HG02938 (cell line): ENCODE data around the gene TERB1.

Experiments
- ATAC-seq: cut with Tn5 transposase; IDR thresholded peaks from one replicate; pipeline ENCODE4 v1.9.1; 2021; ENCODE audit warnings: mild to moderate bottlenecking, moderate library complexity; ENCODE audit not compliant: unreplicated experiment

Gene TERB1

DNA sequence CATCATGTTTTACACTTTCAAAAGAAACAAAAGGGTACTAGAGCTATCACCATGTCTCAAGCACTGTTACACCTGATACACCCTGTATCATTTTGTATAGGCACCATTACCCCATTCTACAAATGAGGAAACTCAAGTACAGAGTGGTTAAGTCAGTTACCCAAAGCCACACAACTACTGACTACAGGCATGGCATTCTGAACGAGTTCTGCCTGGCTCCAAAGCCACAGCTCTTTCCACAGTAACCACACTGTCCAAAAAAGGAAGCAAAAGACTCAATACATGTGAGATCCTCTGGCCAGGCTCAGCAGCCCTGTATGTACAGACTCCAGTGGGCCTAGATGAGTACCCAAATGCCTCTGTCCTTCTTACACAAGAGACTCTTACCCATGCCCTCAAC, 54.7 kb downstream of the TERB1 start:
- ATAC-seq, result no peak

DNA sequence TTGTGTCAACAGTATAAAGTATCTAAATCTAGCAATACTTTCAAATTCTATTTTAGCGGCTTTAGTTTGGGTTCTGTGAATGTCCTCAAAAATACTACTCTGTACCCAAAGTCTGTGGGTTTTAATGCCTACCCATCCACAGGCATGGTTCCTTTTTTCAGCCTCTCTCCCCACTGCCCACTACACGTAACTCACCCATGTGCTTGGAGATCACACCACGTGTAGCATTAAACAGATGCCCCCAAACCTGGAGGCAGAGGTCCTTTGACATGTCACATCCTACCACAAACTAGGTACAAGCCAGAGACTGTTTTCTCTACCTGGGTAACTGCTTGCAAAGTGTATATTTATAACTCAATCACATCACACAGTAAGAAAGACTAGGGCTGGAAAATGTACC, 55.3 kb downstream of the TERB1 start:
- ATAC-seq, result no peak

DNA sequence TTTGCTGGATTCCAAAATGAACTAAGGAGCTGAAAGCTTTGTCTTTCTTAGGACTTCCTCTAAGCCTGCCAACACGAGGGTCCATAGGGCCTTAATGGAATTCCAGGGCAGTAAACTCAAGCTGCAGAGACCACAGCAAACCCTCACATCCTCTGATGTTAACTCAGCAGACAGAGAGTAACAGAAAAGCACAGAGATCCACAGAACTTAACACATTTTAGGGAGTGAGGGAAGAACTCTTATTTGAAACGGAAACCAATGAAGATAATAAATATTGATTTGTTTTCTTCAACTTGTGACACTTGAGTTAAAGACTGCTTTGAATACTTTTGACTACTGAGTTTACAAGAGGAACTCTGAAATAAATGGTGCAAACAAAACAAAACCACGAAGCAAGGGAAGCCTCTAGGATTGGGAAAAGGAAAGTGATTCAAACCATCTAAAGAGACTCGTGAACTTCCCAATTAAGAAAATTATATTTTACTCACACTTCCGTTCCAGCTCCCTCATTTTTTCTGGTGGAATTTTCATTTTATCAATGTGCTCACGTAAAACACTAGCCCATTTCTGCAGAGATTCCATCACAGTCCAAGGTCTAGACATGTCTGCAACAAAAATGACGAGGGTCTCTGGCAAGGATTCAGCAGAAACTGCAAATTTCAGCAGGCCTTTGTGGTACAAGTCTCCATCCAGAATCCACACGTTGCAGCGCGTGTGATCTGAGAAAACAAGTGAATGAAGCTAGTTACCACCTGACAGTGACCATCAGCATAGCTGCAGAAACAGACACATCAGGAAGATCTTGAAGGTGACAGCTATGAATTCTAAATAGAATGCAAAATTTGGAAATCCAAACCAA, 59.2 kb downstream of the TERB1 start:
- ATAC-seq, result no peak

- ATAC-seq, result no peak
Measured at GRCh38 chr16:66741169-66741900, 60.0 kb downstream of the TERB1 start.

- no peak for ATAC-seq
Measured at GRCh38 chr16:66740533-66740932, 60.9 kb downstream of the TERB1 start.

DNA sequence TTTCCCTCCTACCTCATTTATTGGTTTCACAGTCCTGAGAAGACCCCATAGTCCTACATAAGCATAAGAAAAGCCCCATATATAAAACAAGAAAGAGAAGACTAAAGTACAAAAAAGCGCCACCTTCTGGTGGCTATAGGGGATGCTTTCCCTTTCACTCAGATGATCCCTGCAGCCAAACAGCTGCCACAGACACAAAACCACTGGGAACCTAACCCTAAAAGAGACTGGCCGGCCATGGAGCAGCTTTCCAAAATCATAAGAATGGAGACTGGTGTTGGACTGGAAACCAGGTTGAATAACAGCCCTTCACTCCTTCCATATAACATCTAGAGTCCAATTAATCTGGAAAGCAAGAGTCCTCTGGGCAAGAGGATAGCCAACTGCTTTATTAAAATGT, 61.4 kb downstream of the TERB1 start:
- ATAC-seq, result no peak

GRCh38 chr16:66735891-66736290, 65.5 kb downstream of the TERB1 start:
- no peak for ATAC-seq

DNA sequence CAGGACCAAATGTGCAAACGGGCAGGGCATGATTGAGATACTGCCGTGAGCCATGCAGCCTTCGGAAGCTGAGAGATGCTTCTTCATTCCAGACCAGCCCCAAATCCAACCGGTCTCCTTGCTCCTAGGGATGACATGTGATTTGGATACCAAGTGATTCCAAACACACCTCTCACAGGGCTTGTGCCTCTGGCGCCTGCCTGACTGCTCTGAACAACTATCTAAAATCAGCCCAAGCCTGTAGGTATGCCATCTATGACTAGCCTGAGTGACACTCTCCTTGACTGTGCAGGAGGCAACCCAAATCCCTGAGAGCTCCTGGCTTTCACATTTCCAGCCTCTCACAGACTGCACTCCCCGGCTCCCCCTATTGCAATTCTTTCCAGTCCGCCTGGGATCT, 70.3 kb downstream of the TERB1 start:
- no peak for ATAC-seq

DNA sequence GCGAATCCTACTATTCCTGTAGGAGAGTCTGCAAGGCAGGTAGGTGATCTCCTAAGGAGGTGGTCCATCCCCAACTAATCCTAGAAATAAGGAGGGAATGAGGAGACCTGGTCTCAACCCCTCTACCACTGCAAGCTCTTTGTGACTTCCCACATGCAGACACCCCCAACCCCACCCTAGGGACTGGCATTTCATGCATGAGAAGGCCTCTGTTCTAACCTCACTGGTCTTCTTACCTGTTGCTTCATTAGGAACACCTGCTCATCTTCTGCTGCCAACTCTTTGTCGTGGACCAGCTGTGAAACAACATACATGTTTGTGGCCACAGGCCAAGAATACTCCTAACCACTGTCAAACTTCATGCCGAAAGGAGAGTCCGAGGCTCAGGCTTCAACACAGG, 72.6 kb downstream of the TERB1 start:
- ATAC-seq, result no peak

GRCh38 chr16:66728117-66728787, 73.1 kb downstream of the TERB1 start:
- peak; percentile 58 for ATAC-seq

- no peak for ATAC-seq
Measured at GRCh38 chr16:66720766-66721165, 80.6 kb downstream of the TERB1 start.

DNA sequence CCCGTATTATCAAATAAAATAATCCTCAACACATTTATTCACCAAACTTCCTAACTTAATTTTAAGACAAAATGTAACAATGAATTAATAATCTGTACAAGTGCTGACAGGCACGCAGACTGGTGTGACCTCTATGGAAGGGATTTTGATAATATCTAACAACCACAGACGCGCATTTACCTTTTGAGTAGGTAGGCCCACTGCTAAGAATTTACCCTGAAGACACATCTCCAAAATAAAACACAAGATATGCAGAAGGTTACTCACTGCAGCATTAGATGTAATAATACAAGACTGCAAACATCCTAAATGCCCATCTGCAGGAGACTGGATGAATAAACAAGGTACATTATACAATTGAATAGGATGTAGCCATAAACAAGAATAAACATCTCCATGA, 82.1 kb downstream of the TERB1 start:
- no peak for ATAC-seq

DNA sequence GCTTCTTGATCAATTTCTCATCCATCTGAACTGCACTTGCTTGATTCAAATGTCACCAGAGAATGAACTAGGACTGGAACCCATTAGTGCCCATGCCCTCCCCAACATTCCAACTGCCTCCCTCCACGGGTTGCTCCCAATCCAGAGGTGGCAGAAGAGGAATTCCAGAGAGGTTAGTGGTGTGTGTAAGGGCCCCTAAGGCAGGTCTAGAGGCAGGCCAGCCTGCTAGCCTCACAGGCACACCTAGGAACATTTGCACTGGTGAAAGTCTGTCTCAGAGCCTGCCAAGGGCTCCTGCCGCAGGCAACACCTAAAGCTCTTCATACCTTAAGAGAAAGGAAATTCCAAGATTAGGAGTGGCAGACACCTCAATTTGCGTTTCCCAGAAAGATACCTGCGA, 83.6 kb downstream of the TERB1 start:
- ATAC-seq, result no peak

DNA sequence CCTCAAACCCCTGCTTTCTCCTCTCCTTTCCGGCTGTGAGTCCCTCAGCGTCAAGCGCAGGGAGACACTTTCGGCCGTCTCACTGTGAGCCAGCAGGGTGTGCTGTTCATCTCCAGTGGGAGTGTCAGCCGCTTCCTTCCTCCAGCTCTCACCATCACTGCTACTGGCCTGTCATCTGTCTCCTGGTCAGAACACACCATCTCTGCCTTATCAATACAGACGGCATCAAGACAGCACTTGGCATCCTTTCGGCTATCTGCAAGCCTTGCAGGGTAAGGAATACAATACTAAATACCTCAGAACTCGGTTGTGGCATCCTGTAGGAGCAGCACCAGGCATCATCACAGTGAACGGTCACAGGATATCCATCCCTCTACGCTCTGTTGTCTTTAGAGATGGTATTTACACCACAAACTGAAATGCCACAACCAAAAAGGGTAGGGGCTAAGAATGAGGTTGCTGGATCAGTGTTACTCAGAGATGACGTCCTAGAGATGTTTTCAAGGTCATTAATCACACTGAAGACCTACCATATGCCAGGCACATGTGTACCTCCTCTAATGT, 84.2 kb downstream of the TERB1 start:
- ATAC-seq, result no peak

- no peak for ATAC-seq
Measured at GRCh38 chr16:66714654-66715307, 86.6 kb downstream of the TERB1 start.

- ATAC-seq, result no peak
Measured at GRCh38 chr16:66714062-66714461, 87.3 kb downstream of the TERB1 start.

DNA sequence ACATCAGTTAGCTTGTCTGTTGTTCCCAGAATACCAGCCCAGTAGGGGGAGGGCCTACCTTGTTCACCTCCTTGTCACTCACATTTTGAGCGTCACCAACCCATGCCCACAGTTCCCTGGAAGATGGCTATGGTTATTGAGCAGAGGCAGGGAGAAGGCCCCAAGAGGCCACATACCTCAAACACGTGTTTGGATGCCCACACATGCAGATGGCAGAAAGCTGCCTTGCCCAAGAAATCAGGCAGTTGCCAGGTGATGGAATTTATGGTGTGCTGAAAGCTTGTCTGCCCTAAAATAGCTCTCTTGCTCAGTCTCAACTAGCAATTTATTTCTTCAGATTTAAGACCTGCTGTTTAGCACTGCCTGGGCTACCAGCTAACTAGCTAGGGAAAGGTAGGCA, 88.3 kb downstream of the TERB1 start:
- no peak for ATAC-seq

DNA sequence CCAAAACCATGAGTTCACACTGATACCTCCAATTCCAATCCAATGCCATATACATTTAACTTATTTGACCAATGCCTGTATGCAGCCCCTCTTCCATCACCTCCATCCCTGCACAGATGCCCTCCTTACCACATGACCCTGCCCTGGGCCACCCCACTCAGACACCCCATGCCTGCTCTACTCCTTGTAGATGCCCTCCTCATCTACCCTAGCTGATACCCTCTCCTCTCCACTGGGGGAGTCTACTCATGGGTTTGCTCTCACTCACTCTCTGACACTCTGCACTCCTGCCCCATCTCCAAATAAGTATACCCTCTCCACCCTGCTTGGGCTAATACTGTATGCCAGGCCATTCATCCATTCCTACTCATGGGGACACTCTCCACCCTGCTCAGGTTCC, 88.9 kb downstream of the TERB1 start:
- ATAC-seq, result no peak

GRCh38 chr16:66711581-66711980, 89.8 kb downstream of the TERB1 start:
- no peak for ATAC-seq

DNA sequence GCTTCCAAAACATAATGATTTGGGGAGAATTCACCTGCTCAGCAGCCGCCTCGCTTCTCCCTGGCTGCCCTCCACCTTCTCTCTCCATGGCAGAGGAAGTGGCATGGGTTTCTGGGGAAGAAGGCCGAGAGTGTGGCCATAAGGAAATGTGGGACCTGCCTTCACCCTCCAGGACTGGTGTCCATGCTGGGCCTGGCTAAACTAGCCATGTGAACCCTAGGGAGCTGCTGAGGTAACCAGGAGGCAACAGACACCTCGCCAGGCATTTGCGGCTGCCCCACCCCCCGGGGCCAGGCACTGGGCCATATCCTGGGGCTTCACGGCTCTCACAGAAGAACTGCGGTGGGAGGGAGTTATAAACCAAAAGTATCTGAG, 94.9 kb downstream of the TERB1 start:
- no peak for ATAC-seq
